HG03064 (cell line): Measurements from ENCODE around the gene KRTAP25-1.

Experiments used
- ATAC-seq: cut with Tn5 transposase; IDR thresholded peaks from one replicate; pipeline ENCODE4 v1.9.1; 2021; ENCODE audit warnings: low read depth; ENCODE audit not compliant: unreplicated experiment

KRTAP25-1 gene

GRCh38 chr21:30289215-30289614 is at the start of gene KRTAP25-1:
Gene KRTAP25-1, minus strand, starts transcription at chr21:30289514. Its CDS starts 24 bp downstream, at chr21:30289490.
- no peak for ATAC-seq

GRCh38 chr21:30338717-30339116 is 49.4 kb upstream of the KRTAP25-1 start:
- ATAC-seq = no peak

- ATAC-seq = no peak
Measured at GRCh38 chr21:30337772-30338171, 48.5 kb upstream of the KRTAP25-1 start.

- ATAC-seq = no peak
Measured at GRCh38 chr21:30337276-30337744, 48.0 kb upstream of the KRTAP25-1 start, which contains the start of gene KRTAP27-1. Gene KRTAP27-1, minus strand, starts transcription at chr21:30337694. Its CDS starts 26 bp downstream, at chr21:30337668.

GRCh38 chr21:30336596-30336995 is 47.3 kb upstream of the KRTAP25-1 start:
- no peak for ATAC-seq

GRCh38 chr21:30333736-30334135 is 44.4 kb upstream of the KRTAP25-1 start:
- no peak for ATAC-seq

GRCh38 chr21:30332681-30333080 is 43.4 kb upstream of the KRTAP25-1 start:
- ATAC-seq = no peak

GRCh38 chr21:30329203-30329875 is 40.0 kb upstream of the KRTAP25-1 start:
- ATAC-seq = no peak

GRCh38 chr21:30326390-30326789 is 37.1 kb upstream of the KRTAP25-1 start:
- no peak for ATAC-seq

GRCh38 chr21:30320215-30320614 is 30.9 kb upstream of the KRTAP25-1 start, which contains the start of gene KRTAP26-1:
Gene KRTAP26-1, minus strand, starts transcription at chr21:30320315. Its CDS starts 280 bp downstream, at chr21:30320035.
- ATAC-seq = no peak

GRCh38 chr21:30315701-30316100 is 26.4 kb upstream of the KRTAP25-1 start:
- ATAC-seq = no peak

- ATAC-seq = no peak
Measured at GRCh38 chr21:30306884-30307283, 17.6 kb upstream of the KRTAP25-1 start.

GRCh38 chr21:30305136-30305535 is 15.8 kb upstream of the KRTAP25-1 start:
- ATAC-seq = no peak

GRCh38 chr21:30282850-30283249 is 6.5 kb downstream of the KRTAP25-1 start, which contains the start of gene KRTAP24-1:
Gene KRTAP24-1, minus strand, starts transcription at chr21:30282950. Its CDS starts 18 bp downstream, at chr21:30282932.
- no peak for ATAC-seq

- no peak for ATAC-seq
Measured at GRCh38 chr21:30271611-30272010, 17.7 kb downstream of the KRTAP25-1 start.

- no peak for ATAC-seq
Measured at GRCh38 chr21:30271156-30271555, 18.2 kb downstream of the KRTAP25-1 start.

- ATAC-seq = no peak
Measured at GRCh38 chr21:30269803-30270530, 19.3 kb downstream of the KRTAP25-1 start.

GRCh38 chr21:30268608-30269197 is 20.6 kb downstream of the KRTAP25-1 start:
- no peak for ATAC-seq

- no peak for ATAC-seq
Measured at GRCh38 chr21:30257773-30258172, 31.5 kb downstream of the KRTAP25-1 start.

GRCh38 chr21:30256100-30256499 is 33.2 kb downstream of the KRTAP25-1 start:
- no peak for ATAC-seq

GRCh38 chr21:30255679-30256078 is 33.6 kb downstream of the KRTAP25-1 start:
- ATAC-seq = no peak
